ENCODE measurements around the gene TNPO2.
"Not testable (repeated sequence)": the region's sequence is repeated elsewhere in the genome, so short reads cannot be mapped to it uniquely, and the experiment has no call there.

DNA sequence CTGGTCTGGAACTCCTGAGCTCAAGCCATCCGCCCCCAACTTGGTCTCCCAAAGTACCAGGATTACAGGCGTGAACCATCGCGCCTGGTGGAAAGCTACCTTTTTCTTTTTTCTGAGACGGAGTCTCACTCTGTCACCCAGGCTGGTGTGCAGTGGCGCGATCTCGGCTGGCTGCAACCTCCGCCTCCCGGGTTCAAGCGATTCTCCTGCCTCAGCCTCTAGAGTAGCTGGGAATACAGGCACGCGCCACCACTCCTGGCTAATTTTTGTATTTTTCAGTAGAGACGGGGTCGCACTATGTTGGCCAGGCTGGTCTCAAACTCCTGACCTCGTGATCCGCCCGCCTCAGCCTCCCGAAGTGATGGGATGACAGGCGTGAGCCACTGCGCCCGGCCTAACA lies 26.3 kb downstream of the TNPO2 start:
- TF ChIP-seq, protein P1, sequence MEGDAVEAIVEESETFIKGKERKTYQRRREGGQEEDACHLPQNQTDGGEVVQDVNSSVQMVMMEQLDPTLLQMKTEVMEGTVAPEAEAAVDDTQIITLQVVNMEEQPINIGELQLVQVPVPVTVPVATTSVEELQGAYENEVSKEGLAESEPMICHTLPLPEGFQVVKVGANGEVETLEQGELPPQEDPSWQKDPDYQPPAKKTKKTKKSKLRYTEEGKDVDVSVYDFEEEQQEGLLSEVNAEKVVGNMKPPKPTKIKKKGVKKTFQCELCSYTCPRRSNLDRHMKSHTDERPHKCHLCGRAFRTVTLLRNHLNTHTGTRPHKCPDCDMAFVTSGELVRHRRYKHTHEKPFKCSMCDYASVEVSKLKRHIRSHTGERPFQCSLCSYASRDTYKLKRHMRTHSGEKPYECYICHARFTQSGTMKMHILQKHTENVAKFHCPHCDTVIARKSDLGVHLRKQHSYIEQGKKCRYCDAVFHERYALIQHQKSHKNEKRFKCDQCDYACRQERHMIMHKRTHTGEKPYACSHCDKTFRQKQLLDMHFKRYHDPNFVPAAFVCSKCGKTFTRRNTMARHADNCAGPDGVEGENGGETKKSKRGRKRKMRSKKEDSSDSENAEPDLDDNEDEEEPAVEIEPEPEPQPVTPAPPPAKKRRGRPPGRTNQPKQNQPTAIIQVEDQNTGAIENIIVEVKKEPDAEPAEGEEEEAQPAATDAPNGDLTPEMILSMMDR (conservative IDR thresholded peaks at IDR 0.05; ENCODE audit: low read length), result not testable (repeated sequence)
- TF ChIP-seq EZH2phosphoT487 (IDR thresholded peaks at IDR 0.05; ENCODE audit: borderline replicate concordance), result not testable (repeated sequence)
